Lung (tissue), 12 donors: Measurements from ENCODE around the gene FGD5. TPM values are rescaled to one million over a fixed set of nuclear protein-coding genes. Genes with fewer than 3 reads are reported as not detected.

Experiments used
- ATAC-seq: fragments of 200-7000 bp; cut with Tn5 transposase; one replicate; pipeline ENCODE4 v1.9.1; 2020; ENCODE audit warnings: moderate number of reproducible peaks; ENCODE audit not compliant: insufficient read depth, low FRiP score
- DNase-seq, 3 donors: peaks; one replicate each; pipeline ENCODE4 v3.0.0-alpha.2; 2013 to 2017
- H3K27ac ChIP-seq, 2 donors: one replicate each; pipeline ENCODE4 v1.5.1; 2013; ENCODE audit warnings: mild to moderate bottlenecking in 2 of 2, moderate library complexity in 2 of 2, control low read depth in 1 of 2, inconsistent platforms in 1 of 2, low read depth in 1 of 2, low read length in 1 of 2
- H3K27me3 ChIP-seq, 3 donors: one replicate each; pipeline ENCODE4 v1.5.1; 2013; ENCODE audit warnings: low read length in 2 of 3; ENCODE audit not compliant: control insufficient read depth in 3 of 3, insufficient read depth in 3 of 3
- H3K36me3 ChIP-seq, 4 donors: one replicate each; pipeline ENCODE4 v1.5.1; 2013; ENCODE audit warnings: low read length in 4 of 4, mild to moderate bottlenecking in 1 of 4, moderate library complexity in 1 of 4; ENCODE audit not compliant: control insufficient read depth in 4 of 4, insufficient read depth in 4 of 4
- H3K4me1 ChIP-seq, 5 donors: one replicate each; pipeline ENCODE4 v1.5.1; 2013; ENCODE audit warnings: low read length in 5 of 5, mild to moderate bottlenecking in 2 of 5, moderate library complexity in 1 of 5; ENCODE audit not compliant: control insufficient read depth in 5 of 5, insufficient read depth in 5 of 5
- H3K4me3 ChIP-seq: one replicate; pipeline ENCODE4 v1.5.1; 2013; ENCODE audit warnings: mild to moderate bottlenecking, control low read depth, moderate library complexity
- H3K9ac ChIP-seq, 2 donors: one replicate each; pipeline ENCODE4 v1.5.1; 2013; ENCODE audit warnings: low read length in 2 of 2, control low read depth in 1 of 2; ENCODE audit not compliant: insufficient read depth in 1 of 2
- H3K9me3 ChIP-seq, 4 donors: one replicate each; pipeline ENCODE4 v1.5.1; 2013; ENCODE audit warnings: low read length in 3 of 4, mild to moderate bottlenecking in 1 of 4, moderate library complexity in 1 of 4; ENCODE audit not compliant: control insufficient read depth in 4 of 4, insufficient read depth in 3 of 4
- WGBS, 2 donors: extraction: QIAGEN DNeasy Blood & Tissue Kit; methylation state at CpG; one replicate each; pipeline ENCODE4 v1.1.7; 2013; 5-methylcytosine and 5-hydroxymethylcytosine counted together
- polyA plus RNA-seq, 2 donors: library from polyadenylated mRNA; stranded (reverse); fragments of 200-250 nt; gene quantifications; one replicate each; pipeline ENCODE4 v1.2.1, GENCODE V29; 2013
- total RNA-seq, 2 donors: library from RNA; depleted of rRNA in 1 of 2; stranded (reverse); fragments of >200 nt in 1 of 2; gene quantifications; one replicate each; pipeline ENCODE4 v1.2.1, GENCODE V29; 2014 to 2021
- TF ChIP-seq, protein P1 (sequence below): IDR thresholded peaks from 2 replicates; pipeline ENCODE4 v1.5.1; 2012; ENCODE audit warnings: mild to moderate bottlenecking; ENCODE audit errors: control extremely low read depth, extremely low read depth
- donor health status: control.
- donor health status: control.
- donor health status: Bipolar disorder and iron deficiency.
- donor health status: healthy.
- donor health status: DM: yes; HTN: yes; CAD: no.

FGD5 gene
- total and polyA plus RNA-seq, 4 donors: 14.6 to 58.5 (median 32.2) TPM

DNA sequence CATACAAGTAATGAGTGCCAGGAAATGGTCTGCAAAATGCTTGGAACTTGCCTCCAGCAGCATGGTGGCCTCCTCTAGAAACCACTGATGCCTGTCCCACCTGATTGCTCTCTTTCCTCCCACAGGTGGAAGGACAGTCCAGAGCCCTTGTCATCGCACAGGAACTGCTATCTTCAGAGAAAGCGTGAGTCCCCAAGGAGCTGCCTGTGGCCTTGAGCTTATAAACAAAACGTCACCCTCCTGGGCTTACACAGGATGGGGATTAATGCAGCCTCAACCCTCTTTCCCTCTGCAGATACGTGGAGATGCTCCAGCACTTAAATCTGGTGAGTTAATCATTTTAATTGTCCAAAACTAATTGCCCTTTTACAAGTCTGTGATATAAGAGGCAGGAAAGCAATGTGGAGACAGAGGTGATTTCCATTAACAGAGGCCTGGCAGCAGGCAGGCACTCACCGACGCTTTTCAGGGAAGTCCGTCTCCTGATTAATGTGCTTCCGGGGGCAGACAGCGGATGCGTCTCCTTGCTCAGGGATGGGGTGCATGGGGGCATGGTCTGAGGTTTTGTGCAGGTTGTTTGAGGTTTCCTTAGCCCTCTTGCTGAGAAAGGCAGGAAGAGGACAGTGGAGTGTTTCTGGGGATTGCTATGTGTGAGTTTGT, 61.8 kb downstream of the FGD5 start:
- DNase-seq (no peak), ATAC-seq (no peak)
- Histone ChIP-seq H3K36me3 (peaks cover 0 to 4% (median 1%) of the 10 kb centered on the region in 4 donors), H3K4me3 (no peak overlapping the region), H3K27me3 (no peaks in the 10 kb centered on the region), H3K4me1 (peaks cover 0 to 20% (median 0%) of the 10 kb centered on the region in 5 donors), H3K9me3 (no peaks in the 10 kb centered on the region), H3K27ac (peak overlapping the region in 1 of 2 donors; percentile 46), H3K9ac (no peak overlapping the region)
- TF ChIP-seq, protein P1, sequence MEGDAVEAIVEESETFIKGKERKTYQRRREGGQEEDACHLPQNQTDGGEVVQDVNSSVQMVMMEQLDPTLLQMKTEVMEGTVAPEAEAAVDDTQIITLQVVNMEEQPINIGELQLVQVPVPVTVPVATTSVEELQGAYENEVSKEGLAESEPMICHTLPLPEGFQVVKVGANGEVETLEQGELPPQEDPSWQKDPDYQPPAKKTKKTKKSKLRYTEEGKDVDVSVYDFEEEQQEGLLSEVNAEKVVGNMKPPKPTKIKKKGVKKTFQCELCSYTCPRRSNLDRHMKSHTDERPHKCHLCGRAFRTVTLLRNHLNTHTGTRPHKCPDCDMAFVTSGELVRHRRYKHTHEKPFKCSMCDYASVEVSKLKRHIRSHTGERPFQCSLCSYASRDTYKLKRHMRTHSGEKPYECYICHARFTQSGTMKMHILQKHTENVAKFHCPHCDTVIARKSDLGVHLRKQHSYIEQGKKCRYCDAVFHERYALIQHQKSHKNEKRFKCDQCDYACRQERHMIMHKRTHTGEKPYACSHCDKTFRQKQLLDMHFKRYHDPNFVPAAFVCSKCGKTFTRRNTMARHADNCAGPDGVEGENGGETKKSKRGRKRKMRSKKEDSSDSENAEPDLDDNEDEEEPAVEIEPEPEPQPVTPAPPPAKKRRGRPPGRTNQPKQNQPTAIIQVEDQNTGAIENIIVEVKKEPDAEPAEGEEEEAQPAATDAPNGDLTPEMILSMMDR: no peak
- 26 to 53% methylated on average over 10 of the region's 10 CpGs for WGBS, 2 donors

DNA sequence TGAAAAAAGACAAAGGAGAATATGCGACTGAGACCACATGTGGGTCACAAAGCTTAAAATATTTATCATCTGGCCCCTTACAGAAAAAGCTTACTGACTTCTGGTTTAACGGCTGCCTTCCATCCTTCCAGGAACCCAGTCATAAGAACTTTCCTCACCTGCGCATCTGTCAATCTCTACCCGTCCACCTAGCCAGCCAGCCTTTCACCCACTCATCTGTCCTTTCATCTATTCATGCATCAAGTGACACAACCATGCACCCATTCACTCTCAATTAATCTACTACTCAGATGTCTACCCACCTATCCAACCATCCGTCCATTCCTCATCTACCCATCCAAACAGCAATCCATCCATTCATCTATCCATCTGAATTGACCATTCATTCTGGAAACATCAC, 64.5 kb downstream of the FGD5 start:
- no peak overlapping the region for H3K9ac ChIP-seq
- DNase-seq (no peak), ATAC-seq (no peak)
- no peaks in the 10 kb centered on the region for H3K27me3 ChIP-seq
- H3K36me3 ChIP-seq: peaks cover 0 to 4% (median 3%) of the 10 kb centered on the region in 4 donors
- no peaks in the 10 kb centered on the region for H3K9me3 ChIP-seq
- 89 to 99% methylated on average over 5 of the region's 5 CpGs for WGBS, 2 donors
- H3K4me3 ChIP-seq: no peak overlapping the region
- peaks cover 0 to 6% (median 0%) of the 10 kb centered on the region in 5 donors for H3K4me1 ChIP-seq
- no peak overlapping the region for H3K27ac ChIP-seq
- TF ChIP-seq, protein P1: no peak

DNA sequence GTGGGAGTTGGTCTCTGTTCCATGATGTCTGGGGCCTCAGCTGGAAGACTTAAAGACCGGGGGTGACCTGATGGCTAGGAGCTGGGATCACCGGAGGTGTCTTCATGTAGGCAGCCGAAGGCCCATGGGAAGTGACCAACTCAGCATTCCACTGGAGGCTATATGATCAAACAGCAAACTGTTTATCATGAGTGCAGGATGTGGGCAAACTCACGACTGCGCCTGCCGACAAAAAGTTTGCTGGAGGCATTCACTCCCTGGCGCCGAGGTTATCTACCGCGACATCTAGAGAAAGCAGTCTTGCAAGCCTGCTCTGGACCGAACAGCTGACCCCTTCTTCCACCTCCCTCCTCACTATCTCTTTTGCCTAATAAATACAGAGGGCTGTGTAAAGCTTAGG, 65.9 kb downstream of the FGD5 start:
- Histone ChIP-seq H3K4me3 (no peak overlapping the region), H3K9me3 (no peaks in the 10 kb centered on the region), H3K4me1 (peaks cover 0 to 4% (median 0%) of the 10 kb centered on the region in 5 donors), H3K27ac (no peak overlapping the region), H3K27me3 (no peaks in the 10 kb centered on the region), H3K36me3 (peaks cover 0 to 4% (median 3%) of the 10 kb centered on the region in 4 donors), H3K9ac (no peak overlapping the region)
- no peak for DNase-seq
- TF ChIP-seq, protein P1: no peak
- 55 to 74% methylated on average over 11 of the region's 11 CpGs for WGBS, 2 donors
- no peak for ATAC-seq

DNA sequence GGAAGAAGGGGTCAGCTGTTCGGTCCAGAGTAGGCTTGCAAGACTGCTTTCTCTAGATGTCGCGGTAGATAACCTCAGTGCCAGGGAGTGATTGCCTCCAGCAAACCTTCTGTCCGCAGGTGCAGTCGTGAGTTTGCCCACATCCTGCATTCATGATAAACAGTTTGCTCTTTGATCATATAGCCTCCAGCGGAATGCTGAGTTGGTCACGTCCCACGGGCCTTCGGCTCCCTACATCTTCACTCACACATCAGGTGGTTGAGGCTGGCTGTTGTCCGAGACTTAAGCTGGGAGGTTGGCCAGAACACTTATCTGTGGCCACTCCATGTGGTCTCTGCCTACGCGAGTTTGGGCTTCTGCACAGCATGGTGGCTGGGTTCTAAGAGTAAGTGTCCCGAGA, 66.5 kb downstream of the FGD5 start:
- Histone ChIP-seq H3K27me3 (no peaks in the 10 kb centered on the region), H3K4me1 (peaks cover 0 to 5% (median 0%) of the 10 kb centered on the region in 5 donors), H3K27ac (no peak overlapping the region), H3K4me3 (no peak overlapping the region), H3K36me3 (peaks cover 0 to 4% (median 3%) of the 10 kb centered on the region in 4 donors), H3K9ac (no peak overlapping the region), H3K9me3 (no peaks in the 10 kb centered on the region)
- whole genome bisulfite sequencing, 2 donors: 80 to 90% methylated on average over 13 of the region's 13 CpGs
- no peak for DNase-seq
- no peak for ATAC-seq
- TF ChIP-seq, protein P1: no peak
